HG02678 (cell line): ENCODE results near the gene THRA.

ENCODE experiments used
- ATAC-seq: cut with Tn5 transposase; IDR thresholded peaks from one replicate; pipeline ENCODE4 v1.9.1; 2021; ENCODE audit warnings: mild to moderate bottlenecking, moderate library complexity; ENCODE audit not compliant: unreplicated experiment

The THRA gene

GRCh38 chr17:40075201-40075941 lies 12.6 kb downstream of the THRA start:
- no peak for ATAC-seq

- ATAC-seq = no peak
These were observed 13.3 kb downstream of the THRA start for GRCh38 chr17:40075942-40076498.

DNA sequence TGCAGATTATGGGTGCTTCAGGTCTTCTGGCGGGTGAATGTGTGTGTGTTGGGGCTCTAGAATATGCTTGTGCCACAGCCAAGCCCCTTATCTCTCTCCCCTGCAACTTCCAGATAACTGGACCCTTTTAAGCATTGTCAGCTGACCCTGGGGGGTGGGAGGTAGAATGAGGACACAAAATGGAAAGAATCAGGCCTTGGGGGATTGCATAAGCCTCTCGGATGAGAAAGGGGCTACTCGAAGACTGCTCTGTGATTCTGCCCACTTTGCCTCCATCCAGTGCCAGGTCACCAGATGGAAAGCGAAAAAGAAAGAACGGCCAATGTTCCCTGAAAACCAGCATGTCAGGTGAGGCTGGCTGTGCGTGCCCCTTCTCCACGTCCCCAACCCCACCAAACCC lies 13.8 kb downstream of the THRA start:
- ATAC-seq = no peak

DNA sequence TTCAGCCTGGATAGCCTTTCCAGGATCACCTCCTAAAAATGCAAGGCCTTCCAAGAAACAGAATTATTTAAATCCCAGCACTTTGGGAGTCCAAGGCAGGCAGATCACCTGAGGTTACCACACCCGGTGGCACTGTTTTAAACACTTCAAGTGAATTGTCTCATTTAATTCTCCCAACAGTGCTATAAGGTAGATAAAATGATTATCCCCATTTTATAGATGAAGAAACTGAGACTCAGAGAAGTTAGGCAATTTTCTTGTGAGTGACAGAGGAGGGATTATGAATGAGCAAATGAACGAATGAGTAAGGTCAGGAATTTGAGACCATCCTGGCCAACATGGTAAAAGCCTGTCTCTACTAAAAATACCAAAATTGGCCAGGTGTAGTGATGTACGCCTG lies 16.8 kb downstream of the THRA start:
- ATAC-seq = no peak

DNA sequence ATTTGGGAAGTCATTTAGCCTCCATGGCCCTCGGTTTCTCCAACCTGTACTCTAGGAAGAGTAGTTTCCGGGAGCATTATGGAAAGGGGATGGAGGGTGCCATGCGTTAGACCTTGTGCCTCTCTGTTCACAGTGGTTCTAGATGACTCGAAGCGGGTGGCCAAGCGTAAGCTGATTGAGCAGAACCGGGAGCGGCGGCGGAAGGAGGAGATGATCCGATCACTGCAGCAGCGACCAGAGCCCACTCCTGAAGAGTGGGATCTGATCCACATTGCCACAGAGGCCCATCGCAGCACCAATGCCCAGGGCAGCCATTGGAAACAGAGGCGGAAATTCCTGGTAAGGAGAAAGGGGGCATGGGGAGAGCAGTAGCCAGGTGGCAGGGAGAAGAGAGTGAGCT lies 21.7 kb downstream of the THRA start:
- no peak for ATAC-seq

DNA sequence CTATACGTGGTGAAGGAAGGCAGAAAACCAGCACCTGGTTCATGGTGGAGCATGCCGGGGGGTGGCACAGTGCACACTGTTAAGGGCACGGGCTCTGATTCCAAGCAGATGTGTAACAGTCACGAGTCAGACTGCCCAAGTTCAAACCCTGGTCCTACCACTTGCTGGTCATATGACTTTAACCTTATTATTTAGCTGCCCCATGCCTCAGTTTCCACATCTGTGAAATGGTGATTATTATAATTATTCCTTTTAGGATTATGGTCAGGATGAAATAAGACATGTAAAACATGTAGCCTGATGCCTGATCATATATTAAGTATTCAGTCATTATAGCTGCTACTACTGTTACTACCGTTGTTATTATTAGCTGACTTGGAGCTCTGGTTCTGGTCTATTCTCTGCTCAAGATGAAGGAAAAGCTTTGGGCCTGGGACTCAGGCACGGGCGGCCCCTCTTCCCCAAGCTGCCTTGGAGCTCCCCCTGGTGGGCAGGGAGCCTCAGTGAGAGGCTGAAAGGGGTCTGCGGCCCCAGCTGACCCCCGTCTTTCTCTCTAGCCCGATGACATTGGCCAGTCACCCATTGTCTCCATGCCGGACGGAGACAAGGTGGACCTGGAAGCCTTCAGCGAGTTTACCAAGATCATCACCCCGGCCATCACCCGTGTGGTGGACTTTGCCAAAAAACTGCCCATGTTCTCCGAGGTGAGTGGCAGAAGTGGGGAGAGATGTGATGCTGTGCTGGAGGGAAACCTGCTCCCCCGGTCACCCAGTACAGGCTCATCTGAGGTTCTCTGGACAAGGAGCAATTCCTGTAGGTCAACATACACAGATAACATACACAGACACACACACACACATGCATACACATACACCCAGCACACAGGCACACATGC lies 23.6 kb downstream of the THRA start:
- no peak for ATAC-seq

- no peak for ATAC-seq
These were observed 24.5 kb downstream of the THRA start for GRCh38 chr17:40087049-40087794.

DNA sequence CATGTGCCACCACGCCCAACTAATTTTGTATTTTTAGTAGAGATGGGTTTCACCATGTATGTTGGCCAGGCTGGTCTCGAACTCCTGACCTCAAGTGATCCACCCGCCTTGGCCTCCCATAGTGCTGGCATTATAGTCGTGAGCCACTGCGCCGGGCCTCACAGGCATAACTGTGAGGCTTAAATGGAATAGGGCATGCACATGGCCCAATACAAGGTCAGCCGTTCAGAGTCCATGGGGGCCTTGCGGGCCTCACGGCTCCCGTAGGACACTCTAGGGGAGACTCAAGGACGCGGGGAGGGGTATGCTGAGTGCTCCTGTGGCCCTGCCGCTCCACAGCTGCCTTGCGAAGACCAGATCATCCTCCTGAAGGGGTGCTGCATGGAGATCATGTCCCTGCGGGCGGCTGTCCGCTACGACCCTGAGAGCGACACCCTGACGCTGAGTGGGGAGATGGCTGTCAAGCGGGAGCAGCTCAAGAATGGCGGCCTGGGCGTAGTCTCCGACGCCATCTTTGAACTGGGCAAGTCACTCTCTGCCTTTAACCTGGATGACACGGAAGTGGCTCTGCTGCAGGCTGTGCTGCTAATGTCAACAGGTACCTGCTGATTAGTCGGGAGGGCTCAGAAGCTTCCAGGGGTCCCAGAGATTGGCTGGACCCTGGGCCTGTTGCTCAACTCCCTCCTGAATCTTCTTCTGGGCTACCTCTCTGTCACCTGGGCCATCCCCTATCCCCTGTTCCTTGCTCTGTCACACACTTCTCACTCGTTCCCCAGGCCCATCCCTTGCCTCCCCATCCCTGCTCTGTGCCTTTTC lies 25.3 kb downstream of the THRA start:
- no peak for ATAC-seq

DNA sequence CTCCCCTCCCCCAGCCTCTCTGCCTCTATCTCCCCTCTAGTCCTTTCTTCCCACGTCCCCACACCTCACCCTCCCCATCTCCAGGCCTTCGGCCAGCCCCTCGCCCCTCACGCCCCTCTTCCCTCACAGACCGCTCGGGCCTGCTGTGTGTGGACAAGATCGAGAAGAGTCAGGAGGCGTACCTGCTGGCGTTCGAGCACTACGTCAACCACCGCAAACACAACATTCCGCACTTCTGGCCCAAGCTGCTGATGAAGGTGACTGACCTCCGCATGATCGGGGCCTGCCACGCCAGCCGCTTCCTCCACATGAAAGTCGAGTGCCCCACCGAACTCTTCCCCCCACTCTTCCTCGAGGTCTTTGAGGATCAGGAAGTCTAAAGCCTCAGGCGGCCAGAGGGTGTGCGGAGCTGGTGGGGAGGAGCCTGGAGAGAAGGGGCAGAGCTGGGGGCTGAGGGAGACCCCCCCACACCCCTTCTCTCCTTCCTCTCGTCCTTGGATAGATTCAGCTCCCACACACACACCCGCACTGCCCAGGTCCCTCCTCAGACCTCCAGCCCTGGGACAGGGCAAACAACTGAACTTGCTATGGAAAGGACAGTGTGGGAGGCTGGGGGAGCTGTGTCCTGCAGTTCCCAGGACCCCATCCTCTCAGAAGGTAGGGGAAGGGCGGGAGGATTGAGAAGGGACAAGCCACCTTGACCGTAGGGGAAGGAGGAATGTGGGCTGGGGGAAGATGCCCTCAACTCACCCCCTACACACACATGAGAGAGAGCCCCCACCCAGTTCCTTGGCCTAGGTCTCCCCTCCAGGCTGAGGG lies 26.5 kb downstream of the THRA start:
- ATAC-seq = no peak

DNA sequence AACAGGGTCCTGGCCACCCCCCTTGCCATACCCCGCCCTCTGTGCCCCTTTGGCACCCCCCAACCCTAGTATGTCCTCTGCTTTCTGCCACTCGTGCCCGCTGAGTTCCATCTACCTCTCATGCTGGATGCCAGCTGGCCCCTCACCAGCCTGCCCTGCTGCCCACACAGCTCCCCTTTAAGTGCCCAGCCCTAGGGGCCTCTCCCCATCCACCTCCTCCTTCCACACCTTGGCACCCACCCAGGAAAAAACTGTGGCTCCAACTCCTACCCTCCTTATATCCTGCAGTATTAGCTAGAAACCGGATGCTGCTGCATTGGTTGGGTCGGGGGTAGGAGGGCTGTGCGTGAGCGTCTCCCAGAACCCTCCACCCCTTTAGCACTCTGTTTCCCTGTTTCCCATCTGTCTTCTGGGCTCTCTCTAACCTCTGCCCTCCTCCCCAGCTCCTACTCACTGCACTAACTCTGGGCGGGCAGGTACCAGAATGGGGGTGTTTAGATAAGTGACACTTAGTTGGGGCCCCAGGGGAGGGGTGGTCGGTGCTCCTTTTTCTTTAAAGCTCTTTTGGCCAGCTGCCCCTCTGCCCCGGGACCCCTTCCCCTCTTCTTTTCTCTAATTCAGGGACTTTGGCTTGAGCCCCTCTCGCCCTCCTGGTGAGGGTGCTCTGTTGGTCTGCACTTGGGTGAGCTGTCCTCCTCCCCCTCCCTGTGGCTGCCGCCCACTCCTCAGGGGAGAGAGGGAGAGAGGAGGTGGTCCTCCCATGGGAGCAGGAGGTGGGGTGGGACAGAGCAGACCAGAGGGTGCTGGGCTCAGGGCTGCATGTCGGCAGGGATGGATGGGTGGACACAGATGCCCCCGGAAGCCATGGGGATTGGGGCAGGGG lies 27.7 kb downstream of the THRA start:
- no peak for ATAC-seq

GRCh38 chr17:40091691-40092397 lies 29.1 kb downstream of the THRA start:
- ATAC-seq = no peak

- no peak for ATAC-seq
These were observed 29.8 kb downstream of the THRA start for GRCh38 chr17:40092581-40092980.

DNA sequence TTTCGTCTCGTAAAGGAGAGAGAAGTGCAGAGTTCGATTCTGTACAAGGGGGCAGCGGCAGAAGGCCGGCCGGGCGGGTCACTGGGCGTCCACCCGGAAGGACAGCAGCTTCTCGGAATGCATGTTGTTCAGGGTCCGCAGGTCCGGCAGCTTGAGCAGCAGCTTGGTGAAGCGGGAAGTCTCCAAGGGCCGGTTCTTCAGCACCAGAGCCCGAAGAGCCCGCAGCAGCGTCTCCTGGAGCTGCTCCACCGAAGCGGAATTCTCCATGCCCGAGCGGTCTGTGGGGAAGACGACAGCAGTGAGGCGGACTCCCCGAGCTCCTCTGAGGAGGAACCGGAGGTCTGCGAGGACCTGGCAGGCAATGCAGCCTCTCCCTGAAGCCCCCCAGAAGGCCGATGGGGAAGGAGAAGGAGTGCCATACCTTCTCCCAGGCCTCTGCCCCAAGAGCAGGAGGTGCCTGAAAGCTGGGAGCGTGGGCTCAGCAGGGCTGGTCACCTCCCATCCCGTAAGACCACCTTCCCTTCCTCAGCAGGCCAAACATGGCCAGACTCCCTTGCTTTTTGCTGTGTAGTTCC lies 30.3 kb downstream of the THRA start:
- no peak for ATAC-seq

GRCh38 chr17:40093580-40094201 lies 30.9 kb downstream of the THRA start:
- ATAC-seq = no peak

GRCh38 chr17:40094874-40095273 lies 32.1 kb downstream of the THRA start:
- no peak for ATAC-seq

DNA sequence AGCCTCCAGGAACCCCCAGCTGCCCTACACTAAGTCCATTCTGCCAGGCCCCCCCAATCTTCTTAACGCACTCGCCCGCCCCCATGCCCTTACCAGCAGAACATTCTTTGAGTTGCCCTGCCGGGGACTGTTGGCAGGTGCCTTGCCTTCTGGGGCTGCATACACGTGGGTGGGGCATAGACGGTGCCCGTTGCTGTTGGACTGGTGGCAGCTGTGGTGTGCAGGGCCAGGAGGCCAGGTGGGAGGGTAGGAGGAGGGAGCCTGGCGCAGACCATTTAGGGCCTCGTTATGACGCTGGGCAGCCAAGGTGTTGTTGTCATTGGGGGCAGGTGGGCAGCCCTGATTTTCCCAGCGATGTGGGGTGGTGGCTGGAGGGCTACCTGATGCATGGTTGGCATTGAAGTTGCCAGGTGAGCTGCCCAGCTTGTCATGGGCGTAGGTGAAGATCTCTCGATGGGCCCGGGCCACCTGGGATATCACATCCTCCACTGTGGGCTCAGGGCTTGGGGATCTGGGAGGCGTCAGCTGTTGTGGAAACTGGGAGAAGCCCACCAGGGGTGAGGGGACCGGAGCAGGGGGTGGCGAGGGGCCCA lies 32.7 kb downstream of the THRA start:
- ATAC-seq = no peak
